H1 (cell line): ENCODE data around the gene P3H2.

ENCODE experiments used
- EP300 ChIP-seq, 2 experiments: IDR thresholded peaks; 1 replicate in 1 of 2; 2 replicates in 1 of 2; pipeline ENCODE4 v1.6.1; 2011 to 2012; ENCODE audit warnings: low read depth in 2 of 2, low read length in 2 of 2, mild to moderate bottlenecking in 2 of 2, borderline replicate concordance in 1 of 2, inconsistent platforms in 1 of 2, moderate library complexity in 1 of 2
- RAD21 ChIP-seq, 2 experiments: IDR thresholded peaks in 1 of 2; conservative IDR thresholded peaks in 1 of 2; 2 replicates each; pipeline ENCODE4 v1.6.1; 2011; ENCODE audit warnings: low read depth in 2 of 2, low read length in 2 of 2, improper control_type of control experiment in 1 of 2, inconsistent platforms in 1 of 2, mild to moderate bottlenecking in 1 of 2, moderate library complexity in 1 of 2
- SP2 ChIP-seq: IDR thresholded peaks from 2 replicates; pipeline ENCODE4 v1.6.1; 2012; ENCODE audit warnings: mild to moderate bottlenecking, low read length, inconsistent platforms
- TF ChIP-seq, protein P1 (sequence below), 3 experiments: IDR thresholded peaks; 1 replicate in 2 of 3; 2 replicates in 1 of 3; pipeline versions ENCODE4 v1.5.1 to v1.6.1; 2011; ENCODE audit warnings: low read length in 3 of 3, mild to moderate bottlenecking in 3 of 3, inconsistent platforms in 2 of 3, low read depth in 1 of 3, moderate library complexity in 1 of 3; ENCODE audit not compliant: insufficient read depth in 1 of 3; ENCODE audit errors: control extremely low read depth in 1 of 3

DNA sequence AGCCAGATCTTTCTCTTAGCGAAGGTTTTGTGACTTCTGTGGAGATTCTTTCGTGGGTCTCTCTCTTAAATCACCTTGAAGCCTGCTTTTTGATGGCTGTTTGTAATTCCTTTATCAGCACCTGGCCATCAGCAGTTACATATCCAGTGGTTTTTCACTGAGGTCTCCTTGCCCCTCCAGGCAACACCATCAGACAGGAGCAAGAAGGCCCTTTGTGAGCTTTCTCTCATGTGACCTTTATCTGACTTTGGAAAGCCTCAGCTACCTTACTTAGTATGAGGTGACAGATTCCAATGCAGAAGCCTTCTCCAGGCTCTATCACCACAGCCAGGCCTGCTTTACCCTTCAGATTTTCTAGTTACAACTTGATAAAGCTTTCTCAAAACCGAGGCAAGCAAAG is 30.0 kb upstream of the P3H2 start:
- TF ChIP-seq, protein P1, sequence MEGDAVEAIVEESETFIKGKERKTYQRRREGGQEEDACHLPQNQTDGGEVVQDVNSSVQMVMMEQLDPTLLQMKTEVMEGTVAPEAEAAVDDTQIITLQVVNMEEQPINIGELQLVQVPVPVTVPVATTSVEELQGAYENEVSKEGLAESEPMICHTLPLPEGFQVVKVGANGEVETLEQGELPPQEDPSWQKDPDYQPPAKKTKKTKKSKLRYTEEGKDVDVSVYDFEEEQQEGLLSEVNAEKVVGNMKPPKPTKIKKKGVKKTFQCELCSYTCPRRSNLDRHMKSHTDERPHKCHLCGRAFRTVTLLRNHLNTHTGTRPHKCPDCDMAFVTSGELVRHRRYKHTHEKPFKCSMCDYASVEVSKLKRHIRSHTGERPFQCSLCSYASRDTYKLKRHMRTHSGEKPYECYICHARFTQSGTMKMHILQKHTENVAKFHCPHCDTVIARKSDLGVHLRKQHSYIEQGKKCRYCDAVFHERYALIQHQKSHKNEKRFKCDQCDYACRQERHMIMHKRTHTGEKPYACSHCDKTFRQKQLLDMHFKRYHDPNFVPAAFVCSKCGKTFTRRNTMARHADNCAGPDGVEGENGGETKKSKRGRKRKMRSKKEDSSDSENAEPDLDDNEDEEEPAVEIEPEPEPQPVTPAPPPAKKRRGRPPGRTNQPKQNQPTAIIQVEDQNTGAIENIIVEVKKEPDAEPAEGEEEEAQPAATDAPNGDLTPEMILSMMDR (IDR thresholded peaks at IDR 0.05; ENCODE audit: control extremely low read depth in 1 of 3, insufficient read depth in 1 of 3, low read depth in 1 of 3, low read length in 3 of 3), result no peak
- no peak for TF ChIP-seq RAD21 (IDR thresholded peaks at IDR 0.05 in 1 of 2, conservative IDR thresholded peaks at IDR 0.05 in 1 of 2; ENCODE audit: low read depth in 2 of 2, low read length in 2 of 2)
- TF ChIP-seq EP300 (IDR thresholded peaks at IDR 0.05; ENCODE audit: borderline replicate concordance in 1 of 2, low read depth in 2 of 2, low read length in 2 of 2), result no peak
- no peak for TF ChIP-seq SP2
